GM12878 (cell line): ENCODE measurements around the gene TBX22. TPM values are rescaled to one million over a fixed set of nuclear protein-coding genes. Genes with fewer than 3 reads are reported as not detected.

Experiments used
- ATAC-seq: fragments of 200-7000 bp; cut with Tn5 transposase; 3 replicates; pipeline ENCODE4 v1.9.1; 2020; ENCODE audit warnings: mild to moderate bottlenecking, moderate library complexity
- BruUV-seq: library from RNA; stranded (reverse); fragments of 400-500 nt; replicated peaks from 2 replicates; lab custom pipeline; 2021; lab: Mats Ljungman, UMichigan
- CTCF ChIA-PET: fragments of 300-600 bp; sonication (Branson Sonifier 250); formaldehyde crosslinking; extraction: SDS; loops from one replicate; lab custom pipeline; 2021; ENCODE audit warnings: inconsistent platforms; lab: Yijun Ruan, JAX
- POLR2A ChIA-PET: fragments of 350-600 bp; formaldehyde crosslinking; extraction: SDS; loops from one replicate; lab custom pipeline; 2021; ENCODE audit warnings: inconsistent platforms; lab: Charles Lee
- RAD21 ChIA-PET: fragments of 300-600 bp; sonication (Branson Sonifier 250); formaldehyde crosslinking; loops from one replicate; lab custom pipeline; 2023; ENCODE audit warnings: antibody characterized with exemption; ENCODE audit not compliant: unreplicated experiment; lab: Charles Lee
- SMC1A ChIA-PET: fragments of 300-600 bp; sonication (Branson Sonifier 250); formaldehyde crosslinking; loops from one replicate; lab custom pipeline; 2023; ENCODE audit not compliant: unreplicated experiment, uncharacterized antibody; lab: Charles Lee
- DNase-seq: peaks from one replicate; pipeline ENCODE4 v3.0.0-alpha.2; 2011; ENCODE audit warnings: low read depth, low spot score
- FAIRE-seq: peaks from 3 replicates; lab custom pipeline; 2011; peaks lifted over from hg19 to GRCh38; lab: Jason Lieb, UNC
- H2AFZ ChIP-seq: 2 replicates; pipeline ENCODE4 v1.6.0; 2011; ENCODE audit warnings: low read depth, low read length, control low read depth; ENCODE audit not compliant: control insufficient read depth
- H3K27ac ChIP-seq: 2 replicates; pipeline ENCODE4 v1.5.1; 2011; ENCODE audit warnings: control low read depth; ENCODE audit not compliant: control insufficient read depth, insufficient read depth
- H3K27me3 ChIP-seq, 2 experiments: replicated peaks in 1 of 2; 2 replicates each; pipeline versions ENCODE4 v1.6.0 to v1.6.1; 2011; ENCODE audit warnings: low read length in 1 of 2; ENCODE audit not compliant: control insufficient read depth in 2 of 2, insufficient read depth in 2 of 2
- H3K36me3 ChIP-seq, 2 experiments: 2 replicates each; pipeline ENCODE4 v1.5.1; 2011; ENCODE audit warnings: low read length in 1 of 2; ENCODE audit not compliant: control insufficient read depth in 2 of 2, insufficient read depth in 2 of 2
- H3K4me1 ChIP-seq: 2 replicates; pipeline ENCODE4 v1.6.1; 2011; ENCODE audit warnings: mild to moderate bottlenecking, low read length, moderate library complexity, mixed read lengths; ENCODE audit not compliant: control insufficient read depth, insufficient read depth
- H3K4me2 ChIP-seq: 2 replicates; pipeline ENCODE4 v1.6.0; 2011; ENCODE audit warnings: control low read depth; ENCODE audit not compliant: control insufficient read depth, insufficient read depth
- H3K4me3 ChIP-seq: fragments of 200-600 bp; sonication (generic); 2 replicates; pipeline ENCODE4 v1.5.1; 2016
- H3K79me2 ChIP-seq: 2 replicates; pipeline ENCODE4 v1.6.0; 2011; ENCODE audit warnings: low read length; ENCODE audit not compliant: control insufficient read depth, insufficient read depth
- H3K9ac ChIP-seq: 2 replicates; pipeline ENCODE4 v1.8.0; 2011; ENCODE audit warnings: low read length, control low read depth, mixed read lengths; ENCODE audit not compliant: control insufficient read depth, insufficient read depth
- H3K9me3 ChIP-seq: replicated peaks from 3 replicates; pipeline ENCODE4 v1.5.1; 2011; ENCODE audit warnings: mild to moderate bottlenecking, low read length; ENCODE audit not compliant: control insufficient read depth, insufficient read depth
- H4K20me1 ChIP-seq: 2 replicates; pipeline ENCODE4 v1.6.0; 2011; ENCODE audit not compliant: control insufficient read depth, insufficient read depth
- CREB1 ChIP-seq: IDR thresholded peaks from 2 replicates; pipeline ENCODE4 v1.6.1; 2012; ENCODE audit warnings: low read depth, mild to moderate bottlenecking, inconsistent platforms
- DPF2 ChIP-seq: fragments of 450-650 bp; IDR thresholded peaks from 2 replicates; pipeline ENCODE4 v1.6.1; 2017; ENCODE audit warnings: mild to moderate bottlenecking
- GABPA ChIP-seq: IDR thresholded peaks from 2 replicates; pipeline ENCODE4 v1.6.1; 2014; ENCODE audit warnings: antibody characterized with exemption, low read depth, mild to moderate bottlenecking, inconsistent platforms
- SP1 ChIP-seq: IDR thresholded peaks from one replicate; pipeline ENCODE4 v1.6.1; 2011; ENCODE audit warnings: low read depth, low read length
- USF1 ChIP-seq: IDR thresholded peaks from 2 replicates; pipeline ENCODE4 v1.6.1; 2011; ENCODE audit warnings: borderline replicate concordance, low read depth, mild to moderate bottlenecking, moderate library complexity, mixed read lengths, low read length; ENCODE audit not compliant: insufficient read depth; ENCODE audit errors: extremely low read length
- ZSCAN29 ChIP-seq: fragments of 450-650 bp; IDR thresholded peaks from 2 replicates; pipeline ENCODE4 v1.6.1; 2017; ENCODE audit warnings: mild to moderate bottlenecking, moderate library complexity
- WGBS: methylation state at CpG from one replicate; pipeline ENCODE4 v1.1.6; 2016; ENCODE audit warnings: low lambda C conversion rate; ENCODE audit not compliant: insufficient replicate concordance, insufficient coverage; ENCODE audit errors: missing lambda C conversion rate; 5-methylcytosine and 5-hydroxymethylcytosine counted together
- in situ Hi-C: fragments of 300-500 bp; cut with MboI; formaldehyde crosslinking; loops from 9 replicates; pipeline ENCODE4 v1.14.3; 2018; ENCODE audit warnings: mixed read lengths
- intact Hi-C: fragments of 100-400 bp; cut with micrococcal nuclease; formaldehyde crosslinking; loops from one replicate; pipeline ENCODE4 v1.14.2; 2022; ENCODE audit not compliant: unreplicated experiment
- polyA plus RNA-seq, 11 experiments: library from polyadenylated mRNA; depleted of rRNA in 4 of 11; unstranded in 6 of 11; stranded (reverse) in 5 of 11; fragments of >200 nt; fragmentation: Nextera tagmentation in 4 of 11; fragmentation: Illumina TruSeq in 1 of 11; extraction: Ambion mirVana in 4 of 11; extraction: Trizol in 1 of 11; gene quantifications; 1 replicate in 1 of 11; 2 replicates in 10 of 11; pipeline versions ENCODE4 v1.2.1 to v1.2.3, GENCODE V29; 2011 to 2016; ENCODE audit warnings: inconsistent platforms in 2 of 11, missing spikeins in 2 of 11, low read depth in 1 of 11
- total RNA-seq, 4 experiments: library from RNA; depleted of rRNA in 3 of 4; stranded (reverse); fragments of >200 nt in 3 of 4; fragmentation: Illumina TruSeq in 1 of 4; extraction: Trizol in 1 of 4; gene quantifications; 2 replicates each; pipeline versions ENCODE4 v1.2.1 to v1.2.3, GENCODE V29; 2013 to 2021
- TF ChIP-seq, protein P1 (sequence below): fragments of 450-650 bp; formaldehyde crosslinking; IDR thresholded peaks from 2 replicates; pipeline ENCODE4 v1.4.0; 2022; ENCODE audit warnings: mild to moderate bottlenecking, moderate library complexity
- TF ChIP-seq, protein P2 (sequence below): fragments of 450-650 bp; IDR thresholded peaks from 2 replicates; pipeline ENCODE4 v1.6.1; 2016; ENCODE audit warnings: mild to moderate bottlenecking, moderate library complexity, borderline replicate concordance

The TBX22 gene
- total and polyA plus RNA-seq, 10 of the 15 experiments (the other 5 are each of a cell fraction or from before 2014, with no cell fraction given), result 0.35 TPM; not detected in 9

- H3K79me2 ChIP-seq, result no peaks in the 10 kb centered on the region
- intact Hi-C loops (no loop called here), in situ Hi-C loops (no loop called here)
- no peak overlapping the region for H2AFZ ChIP-seq
- DNase-seq, result no peak
- FAIRE-seq, result no peak
- RAD21 ChIA-PET, result no interaction called here
- CTCF ChIA-PET, result no interaction called here
- POLR2A ChIA-PET, result no interaction called here
- H3K4me3 ChIP-seq, result no peak overlapping the region
- no peaks in the 10 kb centered on the region for H3K4me1 ChIP-seq
- no peaks in the 10 kb centered on the region for H3K36me3 ChIP-seq
- no peaks in the 10 kb centered on the region for H3K9me3 ChIP-seq
- TF ChIP-seq ZSCAN29 (no peak), CREB1 (no peak), USF1 (no peak), GABPA (no peak), DPF2 (no peak), SP1 (no peak)
- TF ChIP-seq, protein P1, sequence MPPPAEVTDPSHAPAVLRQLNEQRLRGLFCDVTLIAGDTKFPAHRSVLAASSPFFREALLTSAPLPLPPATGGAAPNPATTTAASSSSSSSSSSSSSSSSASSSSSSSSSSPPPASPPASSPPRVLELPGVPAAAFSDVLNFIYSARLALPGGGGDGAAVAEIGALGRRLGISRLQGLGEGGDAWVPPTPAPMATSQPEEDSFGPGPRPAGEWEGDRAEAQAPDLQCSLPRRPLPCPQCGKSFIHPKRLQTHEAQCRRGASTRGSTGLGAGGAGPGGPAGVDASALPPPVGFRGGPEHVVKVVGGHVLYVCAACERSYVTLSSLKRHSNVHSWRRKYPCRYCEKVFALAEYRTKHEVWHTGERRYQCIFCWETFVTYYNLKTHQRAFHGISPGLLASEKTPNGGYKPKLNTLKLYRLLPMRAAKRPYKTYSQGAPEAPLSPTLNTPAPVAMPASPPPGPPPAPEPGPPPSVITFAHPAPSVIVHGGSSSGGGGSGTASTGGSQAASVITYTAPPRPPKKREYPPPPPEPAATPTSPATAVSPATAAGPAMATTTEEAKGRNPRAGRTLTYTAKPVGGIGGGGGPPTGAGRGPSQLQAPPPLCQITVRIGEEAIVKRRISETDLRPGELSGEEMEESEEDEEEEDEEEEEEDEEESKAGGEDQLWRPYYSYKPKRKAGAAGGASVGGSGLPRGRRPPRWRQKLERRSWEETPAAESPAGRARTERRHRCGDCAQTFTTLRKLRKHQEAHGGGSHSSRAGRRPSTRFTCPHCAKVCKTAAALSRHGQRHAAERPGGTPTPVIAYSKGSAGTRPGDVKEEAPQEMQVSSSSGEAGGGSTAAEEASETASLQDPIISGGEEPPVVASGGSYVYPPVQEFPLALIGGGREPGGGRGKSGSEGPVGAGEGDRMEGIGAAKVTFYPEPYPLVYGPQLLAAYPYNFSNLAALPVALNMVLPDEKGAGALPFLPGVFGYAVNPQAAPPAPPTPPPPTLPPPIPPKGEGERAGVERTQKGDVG (CRISPR knock-in tag), result no peak
- TF ChIP-seq, protein P2, sequence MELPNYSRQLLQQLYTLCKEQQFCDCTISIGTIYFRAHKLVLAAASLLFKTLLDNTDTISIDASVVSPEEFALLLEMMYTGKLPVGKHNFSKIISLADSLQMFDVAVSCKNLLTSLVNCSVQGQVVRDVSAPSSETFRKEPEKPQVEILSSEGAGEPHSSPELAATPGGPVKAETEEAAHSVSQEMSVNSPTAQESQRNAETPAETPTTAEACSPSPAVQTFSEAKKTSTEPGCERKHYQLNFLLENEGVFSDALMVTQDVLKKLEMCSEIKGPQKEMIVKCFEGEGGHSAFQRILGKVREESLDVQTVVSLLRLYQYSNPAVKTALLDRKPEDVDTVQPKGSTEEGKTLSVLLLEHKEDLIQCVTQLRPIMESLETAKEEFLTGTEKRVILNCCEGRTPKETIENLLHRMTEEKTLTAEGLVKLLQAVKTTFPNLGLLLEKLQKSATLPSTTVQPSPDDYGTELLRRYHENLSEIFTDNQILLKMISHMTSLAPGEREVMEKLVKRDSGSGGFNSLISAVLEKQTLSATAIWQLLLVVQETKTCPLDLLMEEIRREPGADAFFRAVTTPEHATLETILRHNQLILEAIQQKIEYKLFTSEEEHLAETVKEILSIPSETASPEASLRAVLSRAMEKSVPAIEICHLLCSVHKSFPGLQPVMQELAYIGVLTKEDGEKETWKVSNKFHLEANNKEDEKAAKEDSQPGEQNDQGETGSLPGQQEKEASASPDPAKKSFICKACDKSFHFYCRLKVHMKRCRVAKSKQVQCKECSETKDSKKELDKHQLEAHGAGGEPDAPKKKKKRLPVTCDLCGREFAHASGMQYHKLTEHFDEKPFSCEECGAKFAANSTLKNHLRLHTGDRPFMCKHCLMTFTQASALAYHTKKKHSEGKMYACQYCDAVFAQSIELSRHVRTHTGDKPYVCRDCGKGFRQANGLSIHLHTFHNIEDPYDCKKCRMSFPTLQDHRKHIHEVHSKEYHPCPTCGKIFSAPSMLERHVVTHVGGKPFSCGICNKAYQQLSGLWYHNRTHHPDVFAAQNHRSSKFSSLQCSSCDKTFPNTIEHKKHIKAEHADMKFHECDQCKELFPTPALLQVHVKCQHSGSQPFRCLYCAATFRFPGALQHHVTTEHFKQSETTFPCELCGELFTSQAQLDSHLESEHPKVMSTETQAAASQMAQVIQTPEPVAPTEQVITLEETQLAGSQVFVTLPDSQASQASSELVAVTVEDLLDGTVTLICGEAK, result no peak
- H3K4me2 ChIP-seq, result no peak overlapping the region
- SMC1A ChIA-PET, result no interaction called here
- H3K27ac ChIP-seq, result no peak overlapping the region
- no TSS peak for BruUV-seq
- no peak overlapping the region for H3K9ac ChIP-seq
- H3K27me3 ChIP-seq, result no peaks in the 10 kb centered on the region
- 0% methylated on average over 2 of the region's 2 CpGs for WGBS
- no peak for ATAC-seq
- no peaks in the 10 kb centered on the region for H4K20me1 ChIP-seq
These were observed 10.1 kb upstream of the TBX22 start for GRCh38 chrX:80004458-80004857.
